ENCODE data around the gene ZCCHC24.

ZCCHC24 gene

DNA sequence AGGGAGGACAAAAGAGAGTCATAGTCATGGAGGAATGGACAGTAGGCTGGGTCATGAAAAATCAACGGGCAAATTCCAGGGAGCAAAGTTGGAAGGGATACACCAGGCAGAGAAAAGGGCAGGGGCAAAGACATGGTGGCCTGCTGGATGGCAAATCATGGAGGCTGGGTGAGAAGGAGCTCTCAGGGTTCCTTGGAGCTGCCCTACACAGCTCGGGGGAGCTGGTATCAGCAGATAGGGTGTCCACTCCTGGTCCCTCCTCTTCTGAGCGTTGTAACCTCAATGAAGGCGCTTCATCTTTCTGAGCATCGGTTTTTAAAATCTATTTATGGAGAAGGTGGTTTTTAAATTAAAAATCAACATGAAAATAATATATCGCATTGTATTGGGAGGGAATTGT lies 39.1 kb upstream of the ZCCHC24 start:
- Histone ChIP-seq H3K4me2 (ENCODE audit: low read length) (no peak overlapping the region), H3K27ac (ENCODE audit: low read depth, low read length) (no peak overlapping the region), H3K4me1 (ENCODE audit: control insufficient read depth, low read length) (no peaks in the 10 kb centered on the region), H3K9me2 (replicated peaks; ENCODE audit: control insufficient read depth, low read length) (no peaks in the 10 kb centered on the region), H4K20me1 (ENCODE audit: control insufficient read depth, insufficient read depth, low read depth, low read length) (no peaks in the 10 kb centered on the region), H3F3A (ENCODE audit: control insufficient read depth, insufficient read depth) (no peaks in the 10 kb centered on the region), H3K36me3 (ENCODE audit: control insufficient read depth, low read length) (no peaks in the 10 kb centered on the region), H3K27me3 (ENCODE audit: control insufficient read depth, low read length) (peaks cover 6% of the 10 kb centered on the region; the same call in 1 of the 2 replicates), H3K79me2 (ENCODE audit: control insufficient read depth, low read length) (no peaks in the 10 kb centered on the region), H3K4me3 (ENCODE audit: low read length) (no peak overlapping the region), H3K9me3 (ENCODE audit: control insufficient read depth, insufficient read depth, low read length) (no peaks in the 10 kb centered on the region)
- no peak for TF ChIP-seq EZH2phosphoT487 (IDR thresholded peaks at IDR 0.05; ENCODE audit: borderline replicate concordance, low read length)
- TF ChIP-seq, protein P1, sequence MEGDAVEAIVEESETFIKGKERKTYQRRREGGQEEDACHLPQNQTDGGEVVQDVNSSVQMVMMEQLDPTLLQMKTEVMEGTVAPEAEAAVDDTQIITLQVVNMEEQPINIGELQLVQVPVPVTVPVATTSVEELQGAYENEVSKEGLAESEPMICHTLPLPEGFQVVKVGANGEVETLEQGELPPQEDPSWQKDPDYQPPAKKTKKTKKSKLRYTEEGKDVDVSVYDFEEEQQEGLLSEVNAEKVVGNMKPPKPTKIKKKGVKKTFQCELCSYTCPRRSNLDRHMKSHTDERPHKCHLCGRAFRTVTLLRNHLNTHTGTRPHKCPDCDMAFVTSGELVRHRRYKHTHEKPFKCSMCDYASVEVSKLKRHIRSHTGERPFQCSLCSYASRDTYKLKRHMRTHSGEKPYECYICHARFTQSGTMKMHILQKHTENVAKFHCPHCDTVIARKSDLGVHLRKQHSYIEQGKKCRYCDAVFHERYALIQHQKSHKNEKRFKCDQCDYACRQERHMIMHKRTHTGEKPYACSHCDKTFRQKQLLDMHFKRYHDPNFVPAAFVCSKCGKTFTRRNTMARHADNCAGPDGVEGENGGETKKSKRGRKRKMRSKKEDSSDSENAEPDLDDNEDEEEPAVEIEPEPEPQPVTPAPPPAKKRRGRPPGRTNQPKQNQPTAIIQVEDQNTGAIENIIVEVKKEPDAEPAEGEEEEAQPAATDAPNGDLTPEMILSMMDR (IDR thresholded peaks at IDR 0.05; ENCODE audit: low read depth, low read length, poor library complexity, severe bottlenecking) = no peak

DNA sequence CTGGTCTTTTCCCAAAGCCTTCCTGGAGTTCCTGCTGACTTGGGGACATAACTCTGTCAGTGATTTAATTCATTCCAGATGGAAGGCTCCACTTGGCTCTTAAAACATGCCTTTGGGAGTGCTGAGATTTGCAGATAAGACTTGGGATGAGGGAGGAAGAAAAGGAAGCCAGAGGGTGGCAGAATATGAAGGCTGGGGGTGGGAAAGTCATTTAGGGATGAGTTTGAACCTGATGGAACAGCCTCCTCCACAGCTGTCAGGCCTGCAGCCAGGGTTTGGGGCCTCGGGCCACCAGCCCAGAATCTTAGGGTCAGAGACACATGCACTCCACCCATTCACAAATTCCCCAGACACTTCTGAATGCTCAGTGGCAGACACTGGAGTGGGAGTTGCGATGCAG lies 38.5 kb upstream of the ZCCHC24 start:
- no peaks in the 10 kb centered on the region for H3F3A ChIP-seq (ENCODE audit: control insufficient read depth, insufficient read depth)
- no peaks in the 10 kb centered on the region for H3K36me3 ChIP-seq (ENCODE audit: control insufficient read depth, low read length)
- TF ChIP-seq, protein P1 (IDR thresholded peaks at IDR 0.05; ENCODE audit: low read depth, low read length, poor library complexity, severe bottlenecking) = no peak
- TF ChIP-seq EZH2phosphoT487 (IDR thresholded peaks at IDR 0.05; ENCODE audit: borderline replicate concordance, low read length) = no peak
- no peak overlapping the region for H3K27ac ChIP-seq (ENCODE audit: low read depth, low read length)
- H3K4me3 ChIP-seq (ENCODE audit: low read length) = no peak overlapping the region
- H3K79me2 ChIP-seq (ENCODE audit: control insufficient read depth, low read length) = no peaks in the 10 kb centered on the region
- no peaks in the 10 kb centered on the region for H3K4me1 ChIP-seq (ENCODE audit: control insufficient read depth, low read length)
- no peaks in the 10 kb centered on the region for H3K9me2 ChIP-seq (replicated peaks; ENCODE audit: control insufficient read depth, low read length)
- no peaks in the 10 kb centered on the region for H4K20me1 ChIP-seq (ENCODE audit: control insufficient read depth, insufficient read depth, low read depth, low read length)
- peaks cover 6% of the 10 kb centered on the region; the same call in 1 of the 2 replicates for H3K27me3 ChIP-seq (ENCODE audit: control insufficient read depth, low read length)
- no peak overlapping the region for H3K4me2 ChIP-seq (ENCODE audit: low read length)
- no peaks in the 10 kb centered on the region for H3K9me3 ChIP-seq (ENCODE audit: control insufficient read depth, insufficient read depth, low read length)

DNA sequence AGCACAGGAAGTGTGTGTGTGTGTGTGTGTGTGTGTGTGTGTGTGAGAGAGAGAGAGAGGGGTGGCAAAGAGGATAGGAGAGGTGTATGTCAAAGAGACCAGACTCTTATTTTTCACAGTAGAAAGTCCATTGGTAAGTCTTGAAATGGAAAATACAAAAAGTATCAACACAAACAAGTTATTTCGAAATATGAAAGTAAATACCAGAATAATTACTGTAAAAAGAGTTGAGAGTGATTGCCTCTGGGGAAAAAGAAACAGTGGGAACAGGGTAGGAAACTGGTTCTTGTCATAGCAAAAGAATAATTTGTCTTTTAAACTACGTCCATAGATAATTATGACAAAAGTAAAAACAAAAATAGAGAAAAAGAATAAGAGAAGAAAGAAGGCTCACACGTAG lies 37.9 kb upstream of the ZCCHC24 start:
- no peak overlapping the region for H3K4me3 ChIP-seq (ENCODE audit: low read length)
- H3K9me2 ChIP-seq (replicated peaks; ENCODE audit: control insufficient read depth, low read length) = no peaks in the 10 kb centered on the region
- no peak overlapping the region for H3K4me2 ChIP-seq (ENCODE audit: low read length)
- H3K79me2 ChIP-seq (ENCODE audit: control insufficient read depth, low read length) = no peaks in the 10 kb centered on the region
- H3K36me3 ChIP-seq (ENCODE audit: control insufficient read depth, low read length) = no peaks in the 10 kb centered on the region
- H4K20me1 ChIP-seq (ENCODE audit: control insufficient read depth, insufficient read depth, low read depth, low read length) = no peaks in the 10 kb centered on the region
- peaks cover 6% of the 10 kb centered on the region; the same call in 1 of the 2 replicates for H3K27me3 ChIP-seq (ENCODE audit: control insufficient read depth, low read length)
- no peaks in the 10 kb centered on the region for H3F3A ChIP-seq (ENCODE audit: control insufficient read depth, insufficient read depth)
- no peaks in the 10 kb centered on the region for H3K4me1 ChIP-seq (ENCODE audit: control insufficient read depth, low read length)
- no peaks in the 10 kb centered on the region for H3K9me3 ChIP-seq (ENCODE audit: control insufficient read depth, insufficient read depth, low read length)
- TF ChIP-seq, protein P1 (IDR thresholded peaks at IDR 0.05; ENCODE audit: low read depth, low read length, poor library complexity, severe bottlenecking) = no peak
- no peak for TF ChIP-seq EZH2phosphoT487 (IDR thresholded peaks at IDR 0.05; ENCODE audit: borderline replicate concordance, low read length)
- H3K27ac ChIP-seq (ENCODE audit: low read depth, low read length) = no peak overlapping the region

Data from DOHH2 (cell line).